PC-9 (cell line): Measurements from ENCODE around the gene SMIM24. TPM values are rescaled to one million over a fixed set of nuclear protein-coding genes. Genes with fewer than 3 reads are reported as not detected.

Source experiments
- BruUV-seq: library from RNA; stranded (reverse); fragments of 400-500 nt; replicated peaks from 2 replicates; lab custom pipeline; 2021; lab: Mats Ljungman, UMichigan
- CTCF ChIA-PET: fragments of 300-600 bp; sonication (Branson Sonifier 250); formaldehyde crosslinking; loops from one replicate; lab custom pipeline; 2022; ENCODE audit warnings: antibody characterized with exemption; lab: Charles Lee
- POLR2A ChIA-PET: fragments of 300-600 bp; sonication (Branson Sonifier 250); formaldehyde crosslinking; loops from one replicate; lab custom pipeline; 2022; ENCODE audit warnings: antibody characterized with exemption; ENCODE audit not compliant: unreplicated experiment; lab: Charles Lee
- DNase-seq, 2 experiments: peaks; one replicate each; pipeline versions ENCODE4 v3.0.0 to v3.0.0-alpha.2; 2015 to 2022; ENCODE audit warnings: mixed read lengths in 1 of 2
- H2AFZ ChIP-seq: fragments of 200-600 bp; sonication (generic); 2 replicates; pipeline ENCODE4 v1.8.1; 2017; ENCODE audit warnings: antibody characterized with exemption
- H3F3A ChIP-seq: fragments of 200-600 bp; sonication (generic); 2 replicates; pipeline ENCODE4 v1.8.1; 2017; ENCODE audit warnings: antibody characterized with exemption, mild to moderate bottlenecking, low read depth; ENCODE audit not compliant: insufficient read depth
- H3K27ac ChIP-seq: fragments of 200-600 bp; sonication (generic); 2 replicates; pipeline ENCODE4 v1.6.1; 2016; ENCODE audit warnings: mixed run types
- H3K27me3 ChIP-seq: fragments of 200-600 bp; sonication (generic); 2 replicates; pipeline ENCODE4 v1.6.1; 2016; ENCODE audit warnings: low read depth, mixed run types; ENCODE audit not compliant: insufficient read depth
- H3K36me3 ChIP-seq: fragments of 200-600 bp; sonication (generic); 2 replicates; pipeline ENCODE4 v1.6.1; 2016; ENCODE audit warnings: low read depth, mixed run types
- H3K4me1 ChIP-seq: fragments of 200-600 bp; sonication (generic); replicated peaks from 2 replicates; pipeline ENCODE4 v1.6.1; 2016; ENCODE audit warnings: mixed run types; ENCODE audit not compliant: insufficient read depth
- H3K4me2 ChIP-seq: fragments of 200-600 bp; sonication (generic); 2 replicates; pipeline ENCODE4 v1.6.1; 2017; ENCODE audit warnings: mixed run types
- H3K4me3 ChIP-seq: fragments of 200-600 bp; sonication (generic); 2 replicates; pipeline ENCODE4 v1.6.1; 2016; ENCODE audit warnings: mixed run types
- H3K79me2 ChIP-seq: fragments of 200-600 bp; sonication (generic); 2 replicates; pipeline ENCODE4 v1.6.1; 2017; ENCODE audit warnings: low read depth, mixed run types
- H3K9me2 ChIP-seq: fragments of 200-600 bp; sonication (generic); 2 replicates; pipeline ENCODE4 v1.8.1; 2017; ENCODE audit warnings: mild to moderate bottlenecking; ENCODE audit not compliant: insufficient read depth
- H3K9me3 ChIP-seq: fragments of 200-600 bp; sonication (generic); 2 replicates; pipeline ENCODE4 v1.8.1; 2016; ENCODE audit warnings: low read depth; ENCODE audit not compliant: insufficient read depth
- H4K20me1 ChIP-seq: fragments of 200-600 bp; sonication (generic); 2 replicates; pipeline ENCODE4 v1.8.1; 2017; ENCODE audit not compliant: insufficient read depth
- EZH2 ChIP-seq: fragments of 200-600 bp; sonication (generic); IDR thresholded peaks from 2 replicates; pipeline ENCODE4 v1.8.0; 2017; ENCODE audit warnings: antibody characterized with exemption, low read depth
- intact Hi-C: fragments of 100-400 bp; cut with micrococcal nuclease; formaldehyde crosslinking; loops from one replicate; pipeline ENCODE4 v1.10.0; 2022; ENCODE audit not compliant: unreplicated experiment
- total RNA-seq: library from RNA; stranded (reverse); gene quantifications from 2 replicates; pipeline ENCODE4 v1.2.3, GENCODE V29; 2021
- TF ChIP-seq, protein P1 (sequence below): fragments of 200-600 bp; sonication (generic); conservative IDR thresholded peaks from 2 replicates; pipeline ENCODE4 v1.6.1; 2017; ENCODE audit warnings: mixed run types, antibody characterized with exemption, mild to moderate bottlenecking, moderate library complexity

SMIM24 gene
- total RNA-seq, 1 experiment from 2014 or later, result not detected

DNA sequence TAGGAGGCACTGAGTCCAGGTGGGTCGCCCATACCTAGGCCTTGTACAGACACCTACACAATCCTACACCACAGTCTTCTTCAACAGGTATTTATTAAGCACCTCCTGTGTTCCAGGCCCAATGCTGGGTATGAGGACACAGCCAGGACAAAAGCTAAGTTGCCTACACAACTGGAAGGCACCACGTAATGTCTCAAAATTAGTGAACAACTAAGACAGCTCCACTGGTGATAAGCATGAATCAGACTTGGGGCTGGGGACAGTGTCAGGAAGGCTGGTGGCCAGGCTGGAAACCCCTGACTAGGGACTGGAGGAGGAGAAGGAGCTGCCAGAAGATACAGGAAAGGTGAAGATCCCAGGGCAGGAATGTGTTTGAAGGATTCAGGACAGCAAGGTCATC lies 2.4 kb downstream of the SMIM24 start:
- POLR2A ChIA-PET, result no interaction called here
- DNase-seq, result no peak
- no peaks in the 10 kb centered on the region for H4K20me1 ChIP-seq
- H3K4me3 ChIP-seq, result no peak overlapping the region
- no peak overlapping the region for H3K4me2 ChIP-seq
- no peaks in the 10 kb centered on the region for H3K27me3 ChIP-seq
- H3K4me1 ChIP-seq, result peaks cover 5% of the 10 kb centered on the region; the same call in 1 of the 2 replicates
- no peaks in the 10 kb centered on the region for H3K36me3 ChIP-seq
- H3F3A ChIP-seq, result peaks cover 5% of the 10 kb centered on the region; the same call in 1 of the 2 replicates
- TF ChIP-seq, protein P1, sequence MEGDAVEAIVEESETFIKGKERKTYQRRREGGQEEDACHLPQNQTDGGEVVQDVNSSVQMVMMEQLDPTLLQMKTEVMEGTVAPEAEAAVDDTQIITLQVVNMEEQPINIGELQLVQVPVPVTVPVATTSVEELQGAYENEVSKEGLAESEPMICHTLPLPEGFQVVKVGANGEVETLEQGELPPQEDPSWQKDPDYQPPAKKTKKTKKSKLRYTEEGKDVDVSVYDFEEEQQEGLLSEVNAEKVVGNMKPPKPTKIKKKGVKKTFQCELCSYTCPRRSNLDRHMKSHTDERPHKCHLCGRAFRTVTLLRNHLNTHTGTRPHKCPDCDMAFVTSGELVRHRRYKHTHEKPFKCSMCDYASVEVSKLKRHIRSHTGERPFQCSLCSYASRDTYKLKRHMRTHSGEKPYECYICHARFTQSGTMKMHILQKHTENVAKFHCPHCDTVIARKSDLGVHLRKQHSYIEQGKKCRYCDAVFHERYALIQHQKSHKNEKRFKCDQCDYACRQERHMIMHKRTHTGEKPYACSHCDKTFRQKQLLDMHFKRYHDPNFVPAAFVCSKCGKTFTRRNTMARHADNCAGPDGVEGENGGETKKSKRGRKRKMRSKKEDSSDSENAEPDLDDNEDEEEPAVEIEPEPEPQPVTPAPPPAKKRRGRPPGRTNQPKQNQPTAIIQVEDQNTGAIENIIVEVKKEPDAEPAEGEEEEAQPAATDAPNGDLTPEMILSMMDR, result no peak
- TF ChIP-seq EZH2, result no peak
- H3K9me3 ChIP-seq, result no peaks in the 10 kb centered on the region
- intact Hi-C loops, result no loop called here
- H3K79me2 ChIP-seq, result no peaks in the 10 kb centered on the region
- CTCF ChIA-PET, result no interaction called here
- H3K27ac ChIP-seq, result no peak overlapping the region
- no TSS peak for BruUV-seq
- H2AFZ ChIP-seq, result no peak overlapping the region
- no peaks in the 10 kb centered on the region for H3K9me2 ChIP-seq

- Histone ChIP-seq H4K20me1 (no peaks in the 10 kb centered on the region), H3K27ac (no peak overlapping the region), H3K4me2 (no peak overlapping the region), H3K36me3 (no peaks in the 10 kb centered on the region), H3K9me2 (no peaks in the 10 kb centered on the region), H3K27me3 (no peaks in the 10 kb centered on the region), H3K4me3 (no peak overlapping the region), H3K4me1 (peaks cover 5% of the 10 kb centered on the region; the same call in 1 of the 2 replicates), H3F3A (peaks cover 5% of the 10 kb centered on the region; the same call in 1 of the 2 replicates), H3K9me3 (no peaks in the 10 kb centered on the region), H3K79me2 (no peaks in the 10 kb centered on the region), H2AFZ (no peak overlapping the region)
- POLR2A ChIA-PET, result no interaction called here
- no peak for DNase-seq
- CTCF ChIA-PET, result no interaction called here
- TF ChIP-seq, protein P1, result no peak
- no peak for TF ChIP-seq EZH2
- BruUV-seq, result no TSS peak
- intact Hi-C loops, result no loop called here
Measured at GRCh38 chr19:3477506-3477905, 2.8 kb downstream of the SMIM24 start.

DNA sequence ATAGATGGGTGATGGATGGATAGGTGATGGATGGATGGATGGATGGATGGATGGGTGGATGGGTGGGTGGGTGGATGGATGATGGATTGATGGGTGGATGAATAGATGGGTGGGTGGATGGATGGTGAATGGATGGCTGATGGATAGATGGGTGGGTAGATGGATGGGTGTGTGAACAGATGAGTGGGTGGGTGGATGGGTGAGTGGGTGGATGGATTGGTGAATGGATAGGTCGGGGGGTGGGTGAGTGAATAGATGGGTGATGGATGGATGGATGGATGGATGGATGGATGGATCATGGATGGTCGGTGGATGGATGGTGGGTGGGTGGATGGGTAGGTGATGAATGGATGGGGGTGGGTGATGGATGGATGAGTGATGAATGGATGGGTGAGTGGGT lies 3.5 kb downstream of the SMIM24 start:
- H3K4me1 ChIP-seq, result peaks cover under 1% of the 10 kb centered on the region; the same call in 1 of the 2 replicates
- POLR2A ChIA-PET, result no interaction called here
- CTCF ChIA-PET, result interaction anchor here (0.6 kb wide), 1 partner anchor 241 kb away, joined by 13 read pairs; no protein-coding TSS in a partner anchor

More for the DNA sequence above, 3.5 kb downstream of the SMIM24 start:
- H3K9me3 ChIP-seq, result no peaks in the 10 kb centered on the region
- H3K4me2 ChIP-seq, result no peak overlapping the region
- H3K79me2 ChIP-seq, result no peaks in the 10 kb centered on the region
- H4K20me1 ChIP-seq, result no peaks in the 10 kb centered on the region
- no peaks in the 10 kb centered on the region for H3K36me3 ChIP-seq
- TF ChIP-seq, protein P1, result no peak
- no peak for TF ChIP-seq EZH2
- DNase-seq, result no peak
- H3K9me2 ChIP-seq, result no peaks in the 10 kb centered on the region
- peaks cover 5% of the 10 kb centered on the region; the same call in 1 of the 2 replicates for H3F3A ChIP-seq
- no peaks in the 10 kb centered on the region for H3K27me3 ChIP-seq
- intact Hi-C loops, result no loop called here
- BruUV-seq, result no TSS peak
- no peak overlapping the region for H3K27ac ChIP-seq
- H3K4me3 ChIP-seq, result no peak overlapping the region
- H2AFZ ChIP-seq, result no peak overlapping the region
